Measurements from ENCODE around the gene COL11A2. TPM values are rescaled to one million over a fixed set of nuclear protein-coding genes. Genes with fewer than 3 reads are reported as not detected.

Gene COL11A2
- total and polyA plus RNA-seq, 2 of the 13 experiments (the other 11 are each of a cell fraction or from before 2014, with no cell fraction given), result 0.55 TPM

GRCh38 chr6:33213166-33213988, 21.1 kb upstream of the COL11A2 start (continued):
- TF ChIP-seq MAFG (CRISPR knock-in tag; IDR thresholded peaks at IDR 0.05) (no peak), ZFY (CRISPR knock-in tag; IDR thresholded peaks at IDR 0.05) (0 out of 2 replicates have a peak, but pooled peaks have one; percentile 15), ETV5 (CRISPR knock-in tag; IDR thresholded peaks at IDR 0.05; ENCODE audit: borderline replicate concordance) (no peak), STAG1 (CRISPR knock-in tag; IDR thresholded peaks at IDR 0.05) (no peak), TSC22D2 (CRISPR knock-in tag; IDR thresholded peaks at IDR 0.05; ENCODE audit: borderline replicate concordance) (no peak), ZC3H13 (CRISPR knock-in tag; IDR thresholded peaks at IDR 0.05) (peak; percentile 65; the same call in 1 of the 2 replicates), ZNF850 (CRISPR knock-in tag; conservative IDR thresholded peaks at IDR 0.05) (no peak), ZNF12 (CRISPR knock-in tag; IDR thresholded peaks at IDR 0.05) (no peak), SKI (IDR thresholded peaks at IDR 0.05; ENCODE audit: partially characterized antibody) (no peak), ZNF761 (CRISPR knock-in tag; conservative IDR thresholded peaks at IDR 0.05) (no peak), NFKBIZ (CRISPR knock-in tag; IDR thresholded peaks at IDR 0.05) (no peak), BHLHE40 (IDR thresholded peaks at IDR 0.05; ENCODE audit: low read length) (no peak), KDM4B (CRISPR knock-in tag; IDR thresholded peaks at IDR 0.05) (no peak), RCOR2 (CRISPR knock-in tag; IDR thresholded peaks at IDR 0.05) (no peak), REXO4 (CRISPR knock-in tag; IDR thresholded peaks at IDR 0.05; ENCODE audit: borderline replicate concordance) (no peak), ZNF75D (CRISPR knock-in tag; IDR thresholded peaks at IDR 0.05; ENCODE audit: borderline replicate concordance) (no peak), PPARG (CRISPR knock-in tag; conservative IDR thresholded peaks at IDR 0.05) (no peak), ZNF367 (CRISPR knock-in tag; IDR thresholded peaks at IDR 0.05; ENCODE audit: borderline replicate concordance) (no peak), NFIC (IDR thresholded peaks at IDR 0.05; ENCODE audit: low read length) (no peak), ZBTB7B (CRISPR knock-in tag; IDR thresholded peaks at IDR 0.05) (no peak), ZNF776 (CRISPR knock-in tag; IDR thresholded peaks at IDR 0.05) (no peak), ZNF3 (CRISPR knock-in tag; IDR thresholded peaks at IDR 0.05) (no peak)
- TF ChIP-seq, protein P1, sequence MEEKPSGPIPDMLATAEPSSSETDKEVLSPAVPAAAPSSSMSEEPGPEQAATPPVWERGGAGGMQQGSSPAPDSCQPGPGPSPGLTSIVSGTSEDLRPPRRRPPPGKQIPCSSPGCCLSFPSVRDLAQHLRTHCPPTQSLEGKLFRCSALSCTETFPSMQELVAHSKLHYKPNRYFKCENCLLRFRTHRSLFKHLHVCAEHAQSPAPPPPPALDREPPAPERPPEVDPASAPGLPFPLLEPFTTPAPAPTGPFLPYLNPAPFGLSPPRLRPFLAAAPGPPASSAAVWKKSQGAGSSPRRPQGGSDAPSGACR (CRISPR knock-in tag; IDR thresholded peaks at IDR 0.05), result no peak
- TF ChIP-seq, protein P2, sequence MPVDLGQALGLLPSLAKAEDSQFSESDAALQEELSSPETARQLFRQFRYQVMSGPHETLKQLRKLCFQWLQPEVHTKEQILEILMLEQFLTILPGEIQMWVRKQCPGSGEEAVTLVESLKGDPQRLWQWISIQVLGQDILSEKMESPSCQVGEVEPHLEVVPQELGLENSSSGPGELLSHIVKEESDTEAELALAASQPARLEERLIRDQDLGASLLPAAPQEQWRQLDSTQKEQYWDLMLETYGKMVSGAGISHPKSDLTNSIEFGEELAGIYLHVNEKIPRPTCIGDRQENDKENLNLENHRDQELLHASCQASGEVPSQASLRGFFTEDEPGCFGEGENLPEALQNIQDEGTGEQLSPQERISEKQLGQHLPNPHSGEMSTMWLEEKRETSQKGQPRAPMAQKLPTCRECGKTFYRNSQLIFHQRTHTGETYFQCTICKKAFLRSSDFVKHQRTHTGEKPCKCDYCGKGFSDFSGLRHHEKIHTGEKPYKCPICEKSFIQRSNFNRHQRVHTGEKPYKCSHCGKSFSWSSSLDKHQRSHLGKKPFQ (CRISPR knock-in tag; IDR thresholded peaks at IDR 0.05; ENCODE audit: insufficient replicate concordance), result no peak
- TF ChIP-seq, protein P3, sequence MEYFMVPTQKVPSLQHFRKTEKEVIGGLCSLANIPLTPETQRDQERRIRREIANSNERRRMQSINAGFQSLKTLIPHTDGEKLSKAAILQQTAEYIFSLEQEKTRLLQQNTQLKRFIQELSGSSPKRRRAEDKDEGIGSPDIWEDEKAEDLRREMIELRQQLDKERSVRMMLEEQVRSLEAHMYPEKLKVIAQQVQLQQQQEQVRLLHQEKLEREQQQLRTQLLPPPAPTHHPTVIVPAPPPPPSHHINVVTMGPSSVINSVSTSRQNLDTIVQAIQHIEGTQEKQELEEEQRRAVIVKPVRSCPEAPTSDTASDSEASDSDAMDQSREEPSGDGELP (IDR thresholded peaks at IDR 0.05; ENCODE audit: borderline replicate concordance, low read depth), result no peak
- TF ChIP-seq, protein P4, sequence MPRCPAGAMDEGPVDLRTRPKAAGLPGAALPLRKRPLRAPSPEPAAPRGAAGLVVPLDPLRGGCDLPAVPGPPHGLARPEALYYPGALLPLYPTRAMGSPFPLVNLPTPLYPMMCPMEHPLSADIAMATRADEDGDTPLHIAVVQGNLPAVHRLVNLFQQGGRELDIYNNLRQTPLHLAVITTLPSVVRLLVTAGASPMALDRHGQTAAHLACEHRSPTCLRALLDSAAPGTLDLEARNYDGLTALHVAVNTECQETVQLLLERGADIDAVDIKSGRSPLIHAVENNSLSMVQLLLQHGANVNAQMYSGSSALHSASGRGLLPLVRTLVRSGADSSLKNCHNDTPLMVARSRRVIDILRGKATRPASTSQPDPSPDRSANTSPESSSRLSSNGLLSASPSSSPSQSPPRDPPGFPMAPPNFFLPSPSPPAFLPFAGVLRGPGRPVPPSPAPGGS (CRISPR knock-in tag; IDR thresholded peaks at IDR 0.05), result peak; percentile 84; the same call in 1 of the 2 replicates
